ENCODE data around the gene MCMBP. TPM values are rescaled to one million over a fixed set of nuclear protein-coding genes. Genes with fewer than 3 reads are reported as not detected.

The MCMBP gene
- total RNA-seq, 1 donor from 2014 or later, result 24.5 TPM

DNA sequence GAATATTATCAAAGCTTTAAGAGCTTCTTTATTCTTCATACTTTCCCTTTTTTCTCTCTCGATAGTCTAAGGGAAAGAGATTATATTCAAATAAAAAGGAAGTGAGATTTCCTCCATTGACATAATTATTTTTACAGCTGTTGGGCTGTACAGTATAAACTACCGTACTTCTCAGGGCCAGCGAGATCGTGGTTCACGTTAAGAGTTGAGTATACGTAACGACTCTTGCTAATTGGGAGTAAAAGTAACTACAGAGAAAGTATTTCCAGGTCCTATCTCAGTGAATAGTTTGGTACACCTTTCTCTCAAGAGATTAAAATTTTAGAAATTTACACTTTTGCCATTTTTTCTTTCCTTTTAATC is 89.0 kb downstream of the MCMBP start:
- DNase-seq, result no peak
- TF ChIP-seq, protein P1, sequence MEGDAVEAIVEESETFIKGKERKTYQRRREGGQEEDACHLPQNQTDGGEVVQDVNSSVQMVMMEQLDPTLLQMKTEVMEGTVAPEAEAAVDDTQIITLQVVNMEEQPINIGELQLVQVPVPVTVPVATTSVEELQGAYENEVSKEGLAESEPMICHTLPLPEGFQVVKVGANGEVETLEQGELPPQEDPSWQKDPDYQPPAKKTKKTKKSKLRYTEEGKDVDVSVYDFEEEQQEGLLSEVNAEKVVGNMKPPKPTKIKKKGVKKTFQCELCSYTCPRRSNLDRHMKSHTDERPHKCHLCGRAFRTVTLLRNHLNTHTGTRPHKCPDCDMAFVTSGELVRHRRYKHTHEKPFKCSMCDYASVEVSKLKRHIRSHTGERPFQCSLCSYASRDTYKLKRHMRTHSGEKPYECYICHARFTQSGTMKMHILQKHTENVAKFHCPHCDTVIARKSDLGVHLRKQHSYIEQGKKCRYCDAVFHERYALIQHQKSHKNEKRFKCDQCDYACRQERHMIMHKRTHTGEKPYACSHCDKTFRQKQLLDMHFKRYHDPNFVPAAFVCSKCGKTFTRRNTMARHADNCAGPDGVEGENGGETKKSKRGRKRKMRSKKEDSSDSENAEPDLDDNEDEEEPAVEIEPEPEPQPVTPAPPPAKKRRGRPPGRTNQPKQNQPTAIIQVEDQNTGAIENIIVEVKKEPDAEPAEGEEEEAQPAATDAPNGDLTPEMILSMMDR (IDR thresholded peaks at IDR 0.05; ENCODE audit: borderline replicate concordance), result no peak
- Histone ChIP-seq H3K4me3 (no peak overlapping the region), H3K4me1 (peaks cover 3% of the 10 kb centered on the region), H3K9me3 (replicated peaks) (no peaks in the 10 kb centered on the region), H3K36me3 (no peaks in the 10 kb centered on the region), H3K27ac (replicated peaks) (no peak overlapping the region), H3K27me3 (ENCODE audit: low read depth) (no peaks in the 10 kb centered on the region)
- intact Hi-C loops (cut with micrococcal nuclease), result no loop called here

DNA sequence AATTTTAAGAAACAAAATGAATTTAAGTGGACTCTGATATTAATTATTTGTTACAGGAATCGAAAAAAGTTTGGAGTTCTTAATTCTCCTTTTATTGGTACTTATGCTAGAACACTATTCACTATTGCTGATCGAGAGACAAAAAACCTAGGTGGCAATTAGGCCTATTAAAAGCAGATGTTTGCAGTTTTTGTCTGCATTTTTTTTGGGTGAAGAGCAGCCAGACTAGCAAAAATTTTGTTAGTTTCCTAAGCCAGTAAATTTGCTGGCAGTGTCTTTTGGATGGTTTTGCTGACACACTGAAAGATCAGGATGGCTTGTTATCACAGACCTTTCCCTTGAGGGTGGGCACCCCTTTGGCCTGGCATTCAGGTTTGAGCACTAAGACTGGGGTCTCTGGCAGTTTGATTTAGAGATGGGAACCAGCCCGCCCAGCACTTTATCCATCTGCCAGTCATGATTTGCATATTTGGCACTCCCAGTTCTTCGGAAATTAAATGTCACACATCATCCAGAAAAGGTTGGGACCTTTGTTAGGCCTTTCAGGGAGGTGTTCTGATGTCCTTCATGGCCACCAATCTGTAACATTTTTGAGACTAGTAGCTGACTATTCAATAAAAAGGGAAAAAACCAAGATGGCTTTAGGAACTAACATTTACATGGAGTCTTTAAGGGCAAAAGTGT is 89.5 kb downstream of the MCMBP start:
- Histone ChIP-seq H3K27me3 (ENCODE audit: low read depth) (no peaks in the 10 kb centered on the region), H3K9me3 (replicated peaks) (no peaks in the 10 kb centered on the region), H3K4me1 (peaks cover 3% of the 10 kb centered on the region), H3K27ac (replicated peaks) (no peak overlapping the region), H3K36me3 (no peaks in the 10 kb centered on the region), H3K4me3 (no peak overlapping the region)
- TF ChIP-seq, protein P1 (IDR thresholded peaks at IDR 0.05; ENCODE audit: borderline replicate concordance), result no peak
- DNase-seq, result no peak
- intact Hi-C loops (cut with micrococcal nuclease), result no loop called here

DNA sequence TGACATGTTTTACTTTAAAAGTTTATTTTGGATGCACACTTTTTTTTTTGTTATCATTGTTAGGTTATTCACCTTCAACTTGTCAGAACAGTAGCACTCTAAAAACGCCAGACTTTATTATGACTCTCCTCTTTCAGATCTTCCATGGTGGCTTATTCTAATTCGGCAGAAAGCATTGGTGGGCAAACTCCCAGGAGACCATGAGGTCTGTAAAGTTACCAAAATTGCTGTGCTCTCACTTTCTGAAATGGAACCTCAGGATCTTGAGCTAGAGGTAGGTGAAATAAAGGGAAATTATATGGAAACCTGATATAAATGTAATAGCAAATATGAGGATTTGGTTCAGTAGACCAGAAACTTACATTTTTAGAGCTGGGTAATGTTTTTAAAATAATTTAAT is 91.1 kb downstream of the MCMBP start:
- no peak overlapping the region for H3K27ac ChIP-seq (replicated peaks)
- TF ChIP-seq, protein P1 (IDR thresholded peaks at IDR 0.05; ENCODE audit: borderline replicate concordance), result no peak
- no peaks in the 10 kb centered on the region for H3K36me3 ChIP-seq
- peaks cover 3% of the 10 kb centered on the region for H3K4me1 ChIP-seq
- H3K9me3 ChIP-seq (replicated peaks), result no peaks in the 10 kb centered on the region
- intact Hi-C loops (cut with micrococcal nuclease), result no loop called here
- no peak for DNase-seq
- no peaks in the 10 kb centered on the region for H3K27me3 ChIP-seq (ENCODE audit: low read depth)
- no peak overlapping the region for H3K4me3 ChIP-seq

DNA sequence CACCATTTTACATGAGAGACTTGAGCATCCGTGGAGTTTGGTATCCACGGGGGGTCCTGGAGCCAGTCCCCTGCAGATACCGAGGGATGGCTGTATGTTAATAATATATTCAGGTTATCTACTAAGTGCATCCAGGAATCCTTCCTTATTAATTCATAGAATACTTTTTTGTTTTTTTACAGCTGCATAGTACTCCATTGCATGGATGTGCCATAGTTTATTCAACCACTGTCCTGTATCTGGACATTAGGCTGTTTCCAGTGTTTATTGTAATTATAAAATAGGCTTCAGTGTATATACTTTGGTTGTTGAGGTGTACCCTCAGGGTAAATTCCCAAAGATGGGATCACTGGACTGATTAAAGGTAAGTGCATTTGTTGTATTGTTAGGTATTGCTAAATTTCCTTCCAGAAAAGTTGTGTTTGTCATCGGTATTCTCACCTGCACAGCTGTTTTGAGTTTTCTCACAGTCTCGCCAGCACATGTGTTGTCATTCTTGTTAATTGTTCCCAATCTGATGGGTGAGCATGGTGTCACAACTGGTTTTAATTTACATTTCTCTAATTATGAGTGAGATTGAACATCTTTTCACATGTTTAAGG is 91.7 kb downstream of the MCMBP start:
- DNase-seq, result no peak
- H3K4me3 ChIP-seq, result no peak overlapping the region
- no peaks in the 10 kb centered on the region for H3K27me3 ChIP-seq (ENCODE audit: low read depth)
- no peak overlapping the region for H3K27ac ChIP-seq (replicated peaks)
- no peaks in the 10 kb centered on the region for H3K9me3 ChIP-seq (replicated peaks)
- peaks cover 3% of the 10 kb centered on the region for H3K4me1 ChIP-seq
- TF ChIP-seq, protein P1 (IDR thresholded peaks at IDR 0.05; ENCODE audit: borderline replicate concordance), result no peak
- intact Hi-C loops (cut with micrococcal nuclease), result no loop called here
- H3K36me3 ChIP-seq, result no peaks in the 10 kb centered on the region

Other genes starting within 250 kb of the MCMBP start
- gene BAG3, start 221.5 kb downstream of the MCMBP start, total RNA-seq, result 164 TPM
- 4.9 TPM for gene INPP5F, start 146.8 kb downstream of the MCMBP start, total RNA-seq
- 27.9 TPM for gene SEC23IP, start 19.9 kb upstream of the MCMBP start, total RNA-seq